ENCODE data around the gene EDDM3A.

Gene EDDM3A

DNA sequence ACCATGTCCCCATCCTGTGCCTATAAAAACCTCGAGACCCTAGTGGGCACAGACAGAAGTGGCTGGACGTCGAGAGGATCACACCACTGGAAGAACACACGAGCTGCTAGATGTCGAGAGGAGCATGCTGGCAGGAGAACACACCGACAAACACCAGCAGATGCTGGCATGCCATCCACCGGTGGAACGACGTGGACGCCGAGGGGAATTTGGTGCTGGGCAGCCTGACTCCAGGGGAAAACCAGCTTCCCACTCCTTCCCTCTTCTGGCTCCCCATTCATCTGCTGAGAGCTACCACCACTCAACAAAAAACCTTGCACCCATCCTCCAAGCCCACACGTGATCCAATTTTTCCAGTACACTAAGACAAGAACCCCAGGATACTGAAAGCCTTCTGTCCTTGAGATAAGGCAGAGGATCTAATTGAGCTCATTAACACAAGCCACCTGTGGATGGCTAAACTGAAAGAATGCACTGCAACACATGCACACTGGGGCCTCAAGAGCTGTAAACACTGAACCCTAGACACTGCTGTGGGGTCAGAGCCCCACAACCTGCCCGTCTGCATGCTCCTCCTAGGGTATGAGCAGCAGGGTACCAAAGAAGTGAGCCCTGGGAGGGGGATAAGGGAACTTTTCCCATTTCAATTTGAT lies 44.9 kb downstream of the EDDM3A start:
- DNase-seq, result no peak

GRCh38 chr14:20791187-20791586 lies 45.5 kb downstream of the EDDM3A start:
- DNase-seq, result no peak

DNA sequence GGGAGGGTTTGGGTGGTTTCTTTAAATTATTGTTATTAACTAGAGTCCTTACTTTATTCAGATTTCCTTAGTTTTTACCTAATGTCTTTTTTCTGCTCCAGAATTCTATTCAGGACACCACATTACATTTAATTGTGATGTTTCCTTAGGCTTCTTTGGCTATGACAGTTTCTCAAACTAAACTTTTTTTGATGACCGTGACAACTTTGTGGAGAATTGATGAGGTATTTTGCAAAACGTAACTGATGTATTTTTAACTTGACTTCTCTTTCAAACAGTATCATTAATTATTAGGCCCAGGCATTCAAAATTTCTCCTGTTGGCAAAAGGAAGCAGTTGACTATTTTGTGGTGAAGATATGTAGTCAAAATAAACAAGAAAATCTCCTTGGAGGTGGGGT lies 45.9 kb downstream of the EDDM3A start:
- DNase-seq, result no peak

GRCh38 chr14:20792556-20792955 lies 46.9 kb downstream of the EDDM3A start:
- no peak for DNase-seq

DNA sequence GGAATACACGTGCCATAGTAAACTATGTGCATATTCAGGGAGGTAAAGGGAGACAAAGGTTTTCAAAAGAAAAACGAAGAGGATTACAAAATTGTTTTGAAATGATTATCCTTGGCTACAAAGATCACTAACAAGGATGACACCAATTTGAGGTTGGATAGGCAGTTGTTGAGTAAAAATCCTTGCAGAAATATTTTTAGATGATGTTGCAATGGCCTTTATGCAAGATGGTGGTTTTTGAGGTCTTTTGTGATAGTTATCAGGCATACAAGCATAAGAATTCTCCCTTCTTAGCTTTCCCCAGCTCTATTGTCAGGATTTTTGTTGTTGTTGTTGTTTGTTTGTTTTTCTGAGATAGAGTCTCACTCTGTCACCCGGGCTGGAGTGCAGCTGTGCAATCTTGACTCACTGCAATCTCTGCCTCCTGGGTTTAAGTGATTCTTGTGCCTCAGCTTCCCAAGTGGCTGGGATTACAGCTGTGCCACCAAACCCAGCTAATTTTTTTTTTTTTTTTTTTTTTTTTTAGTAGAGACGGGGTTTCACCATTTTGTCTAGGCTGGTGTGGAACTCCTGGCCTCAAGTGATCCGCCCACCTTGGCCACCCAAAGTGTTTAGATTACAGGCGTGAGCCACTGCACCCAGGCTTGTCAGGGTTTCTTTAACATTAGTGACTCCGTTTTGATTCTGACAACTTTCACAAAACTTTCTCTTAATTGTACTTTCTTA lies 49.1 kb downstream of the EDDM3A start:
- DNase-seq, result no peak

GRCh38 chr14:20797164-20797563 lies 51.5 kb downstream of the EDDM3A start:
- no peak for DNase-seq
